WTC11 (cell line): ENCODE data around the gene IL20.

ENCODE experiments used
- ATF3 ChIP-seq: sonication (generic); formaldehyde crosslinking; conservative IDR thresholded peaks from 2 replicates; pipeline ENCODE4 v1.8.1; 2022; ENCODE audit warnings: mild to moderate bottlenecking, missing genetic modification reagents
- CBFB ChIP-seq: sonication (generic); formaldehyde crosslinking; IDR thresholded peaks from 2 replicates; pipeline ENCODE4 v1.8.1; 2022; ENCODE audit warnings: mild to moderate bottlenecking, low read depth, missing genetic modification reagents
- CTCF ChIP-seq: fragments of 200-600 bp; IDR thresholded peaks from 2 replicates; pipeline ENCODE4 v1.8.0; 2022; ENCODE audit warnings: antibody characterized with exemption
- FOXJ3 ChIP-seq: sonication (generic); formaldehyde crosslinking; IDR thresholded peaks from 2 replicates; pipeline ENCODE4 v1.9.0; 2021; ENCODE audit warnings: missing genetic modification reagents, mild to moderate bottlenecking, borderline replicate concordance
- FOXP4 ChIP-seq: sonication (generic); formaldehyde crosslinking; IDR thresholded peaks from 2 replicates; pipeline ENCODE4 v1.8.0; 2022; ENCODE audit warnings: mild to moderate bottlenecking, missing genetic modification reagents
- JAZF1 ChIP-seq: fragments of 250-450 bp; sonication (Bioruptor Pico); IDR thresholded peaks from 2 replicates; pipeline ENCODE4 v1.9.0; 2021; ENCODE audit warnings: moderate library complexity, mild to moderate bottlenecking, inconsistent platforms
- KAT7 ChIP-seq: sonication (generic); formaldehyde crosslinking; IDR thresholded peaks from 2 replicates; pipeline ENCODE4 v1.8.1; 2023; ENCODE audit warnings: missing genetic modification reagents, mild to moderate bottlenecking, borderline replicate concordance

GRCh38 chr1:206892351-206892984, 27.0 kb downstream of the IL20 start:
- TF ChIP-seq KAT7: no peak
- TF ChIP-seq ATF3 (CRISPR knock-in tag): no peak
- TF ChIP-seq CBFB (CRISPR knock-in tag): no peak
- no peak for TF ChIP-seq FOXP4 (CRISPR knock-in tag)
- TF ChIP-seq JAZF1 (CRISPR knock-in tag): no peak
- TF ChIP-seq CTCF: no peak
- TF ChIP-seq FOXJ3 (CRISPR knock-in tag): no peak
